ENCODE measurements around the gene KLRD1.
"Not testable (repeated sequence)": the region's sequence is repeated elsewhere in the genome, so short reads cannot be mapped to it uniquely, and the experiment has no call there.

KLRD1 gene

DNA sequence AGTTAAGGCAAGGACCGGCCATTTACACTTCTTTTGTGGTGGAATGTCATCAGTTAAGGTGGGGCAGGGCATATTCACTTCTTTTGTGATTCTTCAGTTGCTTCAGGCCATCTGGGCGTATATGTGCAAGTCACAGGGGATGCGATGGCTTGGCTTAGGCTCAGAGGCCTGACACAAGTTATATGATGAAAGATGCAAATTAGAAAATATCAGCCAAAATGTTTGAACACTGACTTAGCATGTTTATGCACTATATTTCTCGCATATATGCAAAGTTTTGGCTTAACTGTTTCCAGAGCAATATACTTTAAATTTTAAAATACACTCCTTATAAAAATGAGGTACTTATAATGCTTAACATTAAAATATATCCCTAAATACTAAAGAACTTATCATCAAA, 30.8 kb downstream of the KLRD1 start:
- not testable (repeated sequence) for DNase-seq (ENCODE audit: low read depth in 2 of 2)

DNA sequence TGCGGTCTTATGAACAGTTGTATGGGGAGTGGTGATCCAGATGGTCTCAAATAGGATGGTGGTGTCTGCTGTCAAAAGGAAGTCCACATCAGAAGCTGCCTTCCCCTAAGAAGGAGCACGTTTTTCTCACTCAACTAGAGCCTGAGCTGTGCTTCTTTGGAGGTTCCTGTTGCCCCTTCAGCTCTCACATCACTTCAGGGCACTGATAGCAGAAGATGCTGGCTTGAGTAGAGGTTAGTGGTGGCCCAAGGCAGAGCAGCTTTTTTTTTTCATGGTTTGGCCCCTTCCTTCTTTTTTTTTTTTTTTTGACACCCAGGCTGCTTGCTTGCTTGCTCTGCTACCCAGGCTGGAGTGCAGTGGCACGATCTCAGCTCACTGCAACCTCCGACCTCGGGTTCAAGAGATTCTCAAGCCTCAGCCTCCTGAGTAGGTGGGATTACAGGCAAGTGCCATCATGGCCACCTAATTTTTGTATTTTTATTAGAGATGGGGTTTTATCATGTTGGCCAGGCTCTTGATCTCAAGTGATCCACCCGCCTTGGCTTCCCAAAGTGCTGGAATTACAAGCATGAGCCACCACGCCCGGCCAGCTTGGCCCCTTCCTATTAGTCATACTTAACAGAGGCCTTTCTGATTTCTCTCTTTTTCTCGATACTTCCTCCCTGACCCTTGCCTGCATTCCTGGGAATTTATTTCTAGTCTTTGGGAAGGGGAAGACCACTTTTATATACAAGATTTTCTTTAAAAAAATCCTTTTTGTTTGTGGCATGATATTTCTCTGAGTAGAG, 31.6 kb downstream of the KLRD1 start:
- DNase-seq (ENCODE audit: low read depth in 2 of 2): no peak

DNA sequence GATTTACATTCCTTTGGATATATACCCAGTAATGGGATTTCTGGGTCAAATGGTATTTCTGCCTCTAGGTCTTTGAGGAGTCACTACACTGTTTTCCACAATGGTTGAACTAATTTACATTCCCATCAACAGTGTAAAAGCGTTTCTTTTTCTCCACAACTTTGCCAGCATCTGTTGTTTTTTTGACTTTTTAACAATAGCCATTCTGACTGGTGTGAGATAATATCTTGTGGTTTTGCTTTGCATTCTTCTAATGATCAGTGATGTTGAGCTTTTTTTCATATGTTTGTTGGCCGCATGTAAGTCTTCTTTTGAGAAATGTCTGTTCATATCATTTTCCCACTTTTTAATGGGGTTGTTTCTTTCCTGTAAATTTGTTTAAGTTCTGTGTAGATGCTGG, 33.3 kb downstream of the KLRD1 start:
- DNase-seq (ENCODE audit: low read depth in 2 of 2): not testable (repeated sequence)

DNA sequence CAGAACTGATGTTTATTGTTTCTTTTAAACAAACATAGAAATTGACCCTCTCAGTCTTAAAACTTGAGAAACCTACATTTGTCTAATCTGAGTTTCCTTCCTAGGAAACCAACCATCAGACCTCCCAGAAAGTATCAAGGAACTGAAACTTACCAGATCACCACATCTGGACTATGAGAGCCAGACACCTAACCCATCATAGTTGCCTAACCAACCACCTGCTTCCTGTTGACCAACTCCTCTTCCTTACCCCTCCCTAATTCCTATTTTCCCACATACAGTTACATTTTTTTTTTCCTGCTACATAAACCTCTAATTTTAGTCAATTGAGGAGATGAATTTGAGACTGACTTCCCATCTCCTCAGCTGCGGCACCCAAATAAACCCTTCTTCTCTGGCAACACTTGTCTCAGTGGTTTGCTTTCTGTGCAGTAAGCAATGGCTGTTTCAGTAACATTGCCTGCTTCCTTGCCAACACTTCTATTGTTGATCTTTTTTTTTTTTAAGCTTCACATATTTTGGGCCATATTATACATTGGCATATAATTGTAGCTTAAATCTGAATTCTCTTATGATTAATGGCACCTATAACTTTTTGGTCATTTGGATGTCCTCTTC, 34.3 kb downstream of the KLRD1 start:
- DNase-seq (ENCODE audit: low read depth in 2 of 2): no peak

DNA sequence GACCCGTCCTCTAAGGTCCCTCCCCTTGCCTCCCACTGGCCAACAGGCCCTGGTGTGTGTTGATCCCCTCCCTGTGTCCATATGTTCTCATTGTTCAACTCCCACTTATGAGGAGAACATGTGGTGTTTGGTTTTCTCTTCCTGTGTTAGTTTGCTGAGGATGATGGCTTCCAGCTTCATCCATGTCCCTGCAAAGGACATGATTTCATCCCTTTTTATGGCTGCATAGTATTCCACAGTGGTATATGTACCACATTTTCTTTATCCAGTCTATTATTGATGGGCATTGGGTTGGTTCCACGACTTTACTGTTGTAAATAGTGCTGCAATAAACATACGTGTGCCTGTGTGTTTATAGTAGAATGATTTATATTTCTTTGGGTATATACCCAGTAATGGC, 43.8 kb downstream of the KLRD1 start:
- DNase-seq (ENCODE audit: low read depth in 2 of 2): not testable (repeated sequence)

DNA sequence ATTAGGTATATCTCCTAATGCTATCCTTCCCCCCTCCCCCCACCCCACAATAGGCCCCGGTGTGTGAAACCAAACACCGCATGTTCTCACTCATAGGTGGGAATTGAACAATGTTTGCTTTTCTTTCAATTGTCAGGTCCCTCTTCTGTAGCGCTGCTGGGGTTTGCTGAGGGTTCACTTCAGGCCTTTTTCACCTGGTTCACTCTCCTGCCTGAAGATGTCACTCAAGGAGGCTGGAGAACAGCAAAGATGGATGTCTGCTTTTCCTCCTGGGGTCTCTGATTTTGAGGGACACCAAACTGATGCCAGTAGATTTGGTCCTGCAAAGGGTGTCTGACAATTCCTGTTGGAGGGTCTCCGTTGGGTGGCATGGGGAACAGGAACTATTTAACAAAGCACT, 46.4 kb downstream of the KLRD1 start:
- no peak for DNase-seq (ENCODE audit: low read depth in 2 of 2)

DNA sequence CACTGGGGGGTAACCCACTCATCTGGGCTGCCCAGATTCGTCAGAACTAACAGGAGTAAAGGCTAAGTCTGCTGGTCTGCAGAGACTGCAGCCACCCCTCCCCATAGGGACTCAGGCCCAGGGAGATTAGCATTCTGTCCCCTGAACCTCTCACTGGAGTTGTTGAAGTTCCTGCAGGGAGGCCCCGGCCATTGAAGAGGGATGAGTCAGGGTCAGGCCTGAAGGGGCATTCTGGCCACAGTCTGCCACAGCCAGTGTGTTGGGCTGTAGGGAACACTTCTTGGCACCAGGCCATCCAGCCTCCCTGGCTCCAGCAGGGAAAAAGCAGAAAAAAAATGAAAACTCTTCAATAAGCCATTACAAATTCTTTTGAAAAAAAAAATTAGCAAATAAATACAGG, 46.8 kb downstream of the KLRD1 start:
- no peak for DNase-seq (ENCODE audit: low read depth in 2 of 2)

DNA sequence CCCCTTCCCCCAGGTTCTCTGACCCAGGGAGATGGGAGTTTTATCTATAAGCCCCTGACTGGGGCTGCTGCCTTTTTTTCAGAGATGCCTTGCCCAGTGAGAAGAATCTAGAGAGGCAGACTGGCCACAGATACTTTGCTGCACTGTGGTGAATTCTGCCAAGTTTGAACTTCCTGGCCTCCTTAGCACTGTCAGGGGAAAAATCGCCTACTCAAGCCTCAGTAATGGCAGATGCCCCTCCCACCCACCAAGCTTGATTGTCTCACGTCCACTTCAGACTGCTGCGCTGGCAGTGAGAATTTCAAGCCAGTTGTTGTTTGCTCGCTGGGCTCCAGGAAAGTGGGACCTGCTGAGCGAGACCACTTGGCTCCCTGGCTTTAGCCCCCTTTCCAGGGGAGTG, 50.5 kb downstream of the KLRD1 start:
- no peak for DNase-seq (ENCODE audit: low read depth in 2 of 2)

DNA sequence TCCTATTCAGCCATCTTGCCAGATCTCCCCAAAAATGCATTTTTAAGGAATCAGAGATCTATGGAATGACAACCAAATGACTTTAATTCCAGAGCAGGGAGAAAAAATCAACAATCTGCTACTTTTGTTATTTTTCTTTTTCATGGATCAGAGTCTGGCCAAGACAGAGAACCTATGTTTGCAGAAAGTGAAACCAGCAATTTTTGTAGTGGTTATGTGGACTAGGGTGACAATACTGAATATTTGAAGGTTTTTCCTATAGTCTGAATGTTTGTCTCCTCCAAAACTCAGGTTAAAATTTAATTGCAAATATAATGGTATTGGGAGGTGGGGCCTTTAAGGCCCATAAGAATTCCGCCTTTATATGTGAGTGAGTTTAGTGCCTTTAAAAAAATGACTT, 51.3 kb downstream of the KLRD1 start:
- DNase-seq (ENCODE audit: low read depth in 2 of 2): no peak

DNA sequence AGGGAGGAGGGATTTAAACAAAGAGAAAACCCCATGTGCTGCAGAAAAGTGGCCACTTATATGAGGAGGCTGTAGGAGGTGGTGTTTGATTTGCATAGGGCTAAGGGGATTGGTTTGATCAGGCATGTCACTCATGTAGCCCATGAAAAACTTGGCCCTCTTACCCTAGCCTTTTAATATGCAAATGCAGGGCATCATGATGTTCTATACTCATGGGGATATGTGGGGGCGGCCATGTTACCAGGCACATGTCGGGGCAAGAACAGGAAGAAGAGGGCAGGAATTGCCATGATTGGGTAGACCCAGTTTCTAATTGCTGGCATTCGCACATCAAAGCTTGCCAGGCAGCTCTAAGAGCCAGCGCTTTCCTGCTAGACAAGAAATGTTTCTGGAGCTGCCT, 53.4 kb downstream of the KLRD1 start:
- no peak for DNase-seq (ENCODE audit: low read depth in 2 of 2)

DNA sequence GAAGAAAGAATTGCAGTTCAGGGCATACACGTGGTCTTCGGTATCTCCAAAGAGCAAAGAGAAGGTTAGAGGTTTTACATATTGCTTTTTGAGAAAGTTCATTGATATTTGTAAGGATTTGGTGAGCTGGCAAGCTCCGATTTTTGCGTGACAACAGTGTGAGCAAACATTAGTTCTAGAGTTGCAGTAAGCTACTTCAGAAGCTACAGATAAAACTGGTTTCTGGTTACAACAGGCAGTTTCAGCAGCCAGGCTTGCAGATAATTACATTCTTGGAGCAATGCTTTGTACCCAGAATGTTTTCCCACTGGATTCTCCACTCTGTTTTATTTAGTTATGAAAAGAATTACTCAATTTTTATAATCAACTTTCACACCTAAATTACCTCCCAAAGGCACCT, 54.0 kb downstream of the KLRD1 start:
- no peak for DNase-seq (ENCODE audit: low read depth in 2 of 2)

DNA sequence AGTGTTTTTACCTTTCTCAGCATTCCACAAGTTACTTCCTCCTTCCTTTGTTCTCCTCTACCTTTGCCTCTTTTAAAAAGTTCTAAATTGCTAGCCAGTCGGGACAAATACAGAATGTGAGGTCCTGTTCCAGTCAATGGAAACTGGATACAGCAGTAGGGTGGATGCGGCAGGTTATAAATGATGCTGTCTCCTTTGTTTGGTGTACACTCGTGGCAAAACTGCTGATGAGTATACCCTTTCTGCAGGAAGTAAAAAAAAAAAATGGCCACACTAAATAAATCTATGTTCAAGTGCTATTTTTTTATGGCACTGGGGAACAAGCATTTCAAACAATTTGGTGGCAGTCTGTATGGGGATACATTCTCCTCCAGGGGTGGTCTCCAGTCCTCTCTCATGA, 54.7 kb downstream of the KLRD1 start:
- no peak for DNase-seq (ENCODE audit: low read depth in 2 of 2)

DNA sequence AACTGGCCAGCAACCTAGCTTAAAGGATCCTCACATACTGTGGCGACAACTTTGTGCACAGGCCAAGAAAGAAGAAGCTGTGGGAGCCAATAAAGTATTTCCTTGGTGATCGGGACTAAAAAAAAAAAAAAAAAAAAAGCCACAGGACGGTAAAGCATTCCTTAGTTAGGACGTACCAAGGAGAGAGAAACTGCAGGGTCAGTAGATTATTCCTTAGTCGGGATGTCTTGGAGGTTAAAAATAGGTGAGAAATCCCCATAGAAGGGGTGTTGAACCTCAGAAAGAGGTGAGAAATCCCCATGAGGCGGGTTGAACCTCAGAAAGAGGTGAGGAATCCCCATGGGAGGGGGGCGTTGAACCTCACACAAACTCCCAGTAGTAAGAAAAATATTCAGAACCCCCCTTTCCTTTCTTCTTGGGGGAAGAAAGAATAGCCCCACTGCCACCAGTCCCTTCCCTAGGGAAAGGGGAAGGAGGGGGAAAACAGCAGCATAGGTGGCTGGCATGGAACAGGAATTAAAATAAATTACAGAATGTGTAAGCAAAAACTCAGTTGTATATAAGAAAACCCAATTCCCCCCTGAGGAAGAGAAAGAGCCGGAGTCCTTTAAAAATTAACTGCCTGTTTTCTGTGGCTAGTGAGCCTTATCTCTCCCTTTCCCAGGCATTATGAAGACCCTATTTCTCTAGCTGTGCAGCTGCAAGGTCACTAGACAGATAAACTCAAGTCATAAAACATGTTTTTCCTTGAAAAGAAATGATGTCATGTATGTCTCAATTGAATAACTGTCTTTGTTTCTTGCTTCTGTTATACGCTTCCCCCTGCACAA, 55.4 kb downstream of the KLRD1 start:
- no peak for DNase-seq (ENCODE audit: low read depth in 2 of 2)

DNA sequence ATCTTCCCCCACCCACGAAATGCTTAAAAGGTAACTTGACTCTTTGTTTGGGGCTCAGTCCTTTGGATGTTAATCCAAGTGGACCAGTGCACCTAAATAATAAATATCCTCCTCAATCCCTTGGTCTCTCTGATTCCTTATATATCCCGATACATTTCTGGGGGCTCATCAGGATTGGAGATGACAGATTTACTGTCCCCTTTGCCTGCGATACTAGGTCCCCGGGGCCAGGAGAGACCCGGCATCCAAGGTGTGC, 55.9 kb downstream of the KLRD1 start:
- no peak for DNase-seq (ENCODE audit: low read depth in 2 of 2)

DNA sequence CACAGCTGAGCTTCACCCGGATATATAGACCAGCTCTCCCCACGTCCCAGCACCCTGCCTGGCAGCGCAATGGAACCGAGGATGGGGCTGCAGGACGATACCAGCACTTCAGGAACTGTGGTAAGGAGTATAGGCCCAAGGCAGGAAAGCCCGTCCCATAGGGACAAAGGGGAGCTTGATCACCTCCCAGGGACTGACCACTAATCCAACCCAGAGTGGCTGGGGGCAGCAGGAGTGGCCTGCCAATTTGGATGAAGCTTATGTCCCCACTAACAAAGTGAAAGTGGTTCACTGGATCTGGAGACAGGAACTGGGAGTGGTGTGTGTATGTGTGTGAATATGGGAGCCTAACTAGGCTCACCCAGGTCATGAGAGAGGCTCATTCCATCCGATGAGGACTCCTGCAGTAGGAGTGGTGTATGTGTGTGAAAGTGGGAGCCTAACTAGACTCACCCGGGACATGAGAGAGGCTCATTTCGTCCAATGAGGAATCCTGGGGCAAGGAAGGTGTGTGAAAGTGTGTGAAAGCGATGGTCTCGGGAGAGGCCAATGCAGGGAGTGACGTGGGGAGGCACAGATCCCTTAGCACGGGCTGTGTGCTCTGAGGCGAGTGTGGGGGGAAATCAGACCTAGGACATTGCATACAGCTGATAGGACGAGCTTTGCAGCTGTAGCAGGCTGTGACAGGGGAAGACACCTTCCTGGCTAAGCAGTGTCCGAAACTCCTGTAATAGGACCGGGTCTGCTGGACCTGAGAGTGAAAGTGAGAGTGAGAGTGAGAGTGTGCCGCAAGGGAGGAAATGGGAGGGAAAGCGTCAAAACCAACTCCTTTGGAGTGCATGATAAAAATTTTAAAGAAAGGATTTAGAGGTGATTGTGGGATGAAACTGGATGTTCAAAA, 56.5 kb downstream of the KLRD1 start:
- DNase-seq (ENCODE audit: low read depth in 2 of 2): no peak

DNA sequence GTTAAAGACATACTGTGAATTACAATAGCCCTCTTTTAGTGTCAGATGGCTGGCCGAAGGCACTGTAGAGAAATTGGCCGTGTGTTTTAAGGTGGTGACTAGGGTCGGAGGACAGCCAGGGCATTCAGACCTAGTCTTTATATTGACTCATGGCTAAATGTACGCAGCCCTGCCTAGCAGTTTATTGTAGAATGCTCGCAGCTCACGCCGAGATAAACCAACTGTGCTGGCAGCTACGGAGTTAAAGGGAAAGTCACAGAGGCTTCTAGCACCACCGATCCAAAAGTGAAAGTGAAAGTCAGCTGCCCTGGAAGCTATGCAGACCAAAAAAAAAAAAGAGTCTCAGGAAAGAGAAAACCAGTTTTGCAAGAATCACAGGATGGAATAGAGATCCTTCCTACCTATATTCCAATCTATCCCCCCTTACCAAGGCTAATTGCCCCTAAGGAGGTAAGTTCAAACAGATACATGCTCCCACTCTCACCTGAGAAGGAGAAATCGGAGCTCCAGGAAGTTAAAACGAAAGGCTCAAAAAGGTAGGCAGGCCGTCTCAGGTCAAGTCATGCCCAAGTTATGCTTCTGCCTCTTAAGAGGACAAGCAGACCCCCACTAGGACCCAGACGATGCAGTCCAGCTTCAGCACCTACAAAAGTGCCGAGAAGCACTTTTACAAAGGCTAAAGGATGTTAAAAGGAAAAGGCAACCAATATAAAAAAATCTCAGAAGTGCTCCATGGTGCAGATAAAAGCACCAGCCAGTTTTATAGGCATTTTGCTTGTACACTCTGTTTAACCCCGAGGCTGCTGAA, 57.3 kb downstream of the KLRD1 start:
- DNase-seq (ENCODE audit: low read depth in 2 of 2): peak in 1 of 2 experiments; percentile 30

DNA sequence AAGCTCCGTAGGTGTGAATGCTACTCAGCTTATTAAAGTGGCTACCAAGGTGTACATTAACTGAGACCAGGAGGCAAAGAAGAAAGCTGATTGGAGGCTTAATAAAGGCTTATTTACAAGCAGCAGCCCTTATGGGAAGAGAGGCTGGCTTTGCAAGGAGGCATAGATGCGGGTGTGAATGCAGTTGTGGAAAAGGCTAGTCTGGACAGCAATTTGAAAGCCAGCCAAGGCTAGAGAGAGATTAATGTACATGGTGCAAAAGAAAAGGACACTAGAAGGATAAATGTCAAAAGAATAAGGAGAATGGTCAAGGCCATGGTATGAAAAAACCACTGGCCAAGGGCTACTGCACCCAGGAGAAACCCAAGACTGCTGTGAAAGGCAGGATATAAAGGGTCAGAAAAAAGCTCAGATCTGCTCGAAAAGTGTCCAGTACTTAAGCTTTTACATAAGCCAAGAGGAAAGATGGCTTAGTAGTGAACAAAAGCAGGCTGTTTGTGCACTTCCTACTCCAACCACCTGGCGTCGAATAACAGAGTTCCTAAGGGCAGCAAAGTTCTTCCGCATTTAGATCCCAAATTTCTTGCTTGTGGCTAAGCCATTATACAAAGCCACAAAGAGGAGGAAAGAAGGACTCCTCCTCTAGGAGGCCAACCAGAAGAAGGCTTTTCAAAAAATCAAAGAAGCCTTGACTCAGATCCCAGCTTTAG, 58.2 kb downstream of the KLRD1 start:
- no peak for DNase-seq (ENCODE audit: low read depth in 2 of 2)

DNA sequence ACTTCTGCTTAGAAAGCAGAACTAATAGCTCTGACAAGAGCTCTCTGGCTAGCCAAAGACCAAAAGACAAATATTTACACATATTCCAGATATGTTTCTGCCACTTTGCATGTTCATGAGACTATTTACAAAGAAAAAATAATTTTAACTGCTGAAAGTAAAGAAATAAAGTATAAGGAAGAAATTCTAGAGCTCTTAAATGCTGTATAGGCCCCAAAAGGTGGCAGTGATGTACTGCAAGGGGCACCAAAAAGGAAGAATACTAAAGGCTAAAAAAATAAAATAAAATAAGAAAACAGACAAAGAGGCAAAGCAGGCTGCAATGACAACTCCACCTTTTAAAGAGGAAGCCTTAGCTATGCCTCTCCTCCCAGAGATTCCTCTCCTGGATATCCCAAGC, 59.2 kb downstream of the KLRD1 start:
- no peak for DNase-seq (ENCODE audit: low read depth in 2 of 2)

DNA sequence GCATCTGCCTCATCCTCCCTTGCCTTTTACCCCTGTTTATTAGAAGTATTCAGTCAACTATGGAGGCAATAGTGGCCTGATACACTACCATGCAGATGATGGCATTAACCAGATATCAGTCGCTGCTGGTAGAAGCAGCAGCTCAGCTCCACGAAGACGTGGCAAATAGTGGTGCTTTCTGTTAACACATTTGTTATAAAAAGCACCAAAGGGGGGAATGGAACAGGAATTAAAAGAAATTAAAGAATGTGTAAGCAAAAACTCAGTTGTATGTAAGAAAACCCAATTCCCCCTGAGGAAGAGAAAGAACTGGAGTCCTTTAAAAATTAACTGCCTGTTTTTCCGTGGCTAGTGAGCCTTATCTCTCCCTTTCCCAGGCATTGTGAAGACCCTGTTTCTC, 60.0 kb downstream of the KLRD1 start:
- DNase-seq (ENCODE audit: low read depth in 2 of 2): not testable (repeated sequence)

Data from stimulated activated CD4-positive, alpha-beta T cell treated with anti-CD3 and anti-CD28 coated beads, Interleukin-12 subunit alpha, Interleukin-12 subunit beta, amount 100 ng/mL, for 24 hours (primary cell).